GM12874 (cell line): ENCODE data around the gene ALKBH7.

Experiments used
- TF ChIP-seq, protein P1 (sequence below): IDR thresholded peaks from 2 replicates; pipeline ENCODE4 v1.5.1; 2011; ENCODE audit warnings: low read depth, mild to moderate bottlenecking, control low read depth, low read length, moderate library complexity; ENCODE audit not compliant: insufficient read depth

Gene ALKBH7

GRCh38 chr19:6402058-6402457, 29.5 kb downstream of the ALKBH7 start:
- TF ChIP-seq, protein P1, sequence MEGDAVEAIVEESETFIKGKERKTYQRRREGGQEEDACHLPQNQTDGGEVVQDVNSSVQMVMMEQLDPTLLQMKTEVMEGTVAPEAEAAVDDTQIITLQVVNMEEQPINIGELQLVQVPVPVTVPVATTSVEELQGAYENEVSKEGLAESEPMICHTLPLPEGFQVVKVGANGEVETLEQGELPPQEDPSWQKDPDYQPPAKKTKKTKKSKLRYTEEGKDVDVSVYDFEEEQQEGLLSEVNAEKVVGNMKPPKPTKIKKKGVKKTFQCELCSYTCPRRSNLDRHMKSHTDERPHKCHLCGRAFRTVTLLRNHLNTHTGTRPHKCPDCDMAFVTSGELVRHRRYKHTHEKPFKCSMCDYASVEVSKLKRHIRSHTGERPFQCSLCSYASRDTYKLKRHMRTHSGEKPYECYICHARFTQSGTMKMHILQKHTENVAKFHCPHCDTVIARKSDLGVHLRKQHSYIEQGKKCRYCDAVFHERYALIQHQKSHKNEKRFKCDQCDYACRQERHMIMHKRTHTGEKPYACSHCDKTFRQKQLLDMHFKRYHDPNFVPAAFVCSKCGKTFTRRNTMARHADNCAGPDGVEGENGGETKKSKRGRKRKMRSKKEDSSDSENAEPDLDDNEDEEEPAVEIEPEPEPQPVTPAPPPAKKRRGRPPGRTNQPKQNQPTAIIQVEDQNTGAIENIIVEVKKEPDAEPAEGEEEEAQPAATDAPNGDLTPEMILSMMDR, result no peak

GRCh38 chr19:6402837-6403608, 30.4 kb downstream of the ALKBH7 start:
- TF ChIP-seq, protein P1, result no peak

GRCh38 chr19:6406401-6406800, 33.8 kb downstream of the ALKBH7 start:
- TF ChIP-seq, protein P1, result no peak

DNA sequence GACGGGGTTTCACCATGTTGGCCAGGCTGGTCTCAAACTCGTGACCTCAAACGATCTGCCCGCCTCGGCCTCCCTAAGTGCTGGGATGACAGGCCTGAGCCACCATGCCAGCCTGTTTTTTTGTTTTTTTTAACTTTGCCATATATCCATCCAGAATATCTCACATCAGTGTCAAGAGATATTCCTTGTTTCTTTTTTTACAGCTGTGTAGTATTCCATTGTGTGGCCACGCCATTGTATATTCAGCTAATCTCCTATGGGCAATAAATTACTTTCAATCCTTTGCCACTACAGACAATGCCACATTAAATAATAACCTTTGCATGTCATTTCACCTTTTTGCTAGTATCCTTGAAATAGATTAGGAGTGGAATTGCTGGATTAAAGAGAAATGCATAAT, 36.8 kb downstream of the ALKBH7 start:
- TF ChIP-seq, protein P1, result no peak

DNA sequence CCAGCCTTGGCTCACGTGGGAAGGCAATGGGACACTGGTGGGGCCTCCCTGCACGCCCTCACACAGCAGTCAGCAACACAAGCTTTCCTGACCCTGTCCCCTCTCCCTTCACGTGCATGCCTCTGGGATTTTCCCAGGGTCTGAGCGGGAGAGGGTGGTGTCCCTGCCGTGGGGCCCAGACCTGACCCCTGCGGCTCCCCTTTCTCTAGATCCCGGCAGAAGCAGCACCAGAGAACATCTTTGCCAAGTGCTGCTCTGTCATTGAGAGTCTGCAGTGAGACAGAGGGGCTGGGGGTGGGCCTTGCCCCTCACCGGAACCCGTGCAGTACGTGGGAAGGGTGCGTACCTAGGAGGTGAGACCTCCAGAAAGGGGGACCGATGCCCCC, 39.5 kb downstream of the ALKBH7 start:
- TF ChIP-seq, protein P1, result no peak

DNA sequence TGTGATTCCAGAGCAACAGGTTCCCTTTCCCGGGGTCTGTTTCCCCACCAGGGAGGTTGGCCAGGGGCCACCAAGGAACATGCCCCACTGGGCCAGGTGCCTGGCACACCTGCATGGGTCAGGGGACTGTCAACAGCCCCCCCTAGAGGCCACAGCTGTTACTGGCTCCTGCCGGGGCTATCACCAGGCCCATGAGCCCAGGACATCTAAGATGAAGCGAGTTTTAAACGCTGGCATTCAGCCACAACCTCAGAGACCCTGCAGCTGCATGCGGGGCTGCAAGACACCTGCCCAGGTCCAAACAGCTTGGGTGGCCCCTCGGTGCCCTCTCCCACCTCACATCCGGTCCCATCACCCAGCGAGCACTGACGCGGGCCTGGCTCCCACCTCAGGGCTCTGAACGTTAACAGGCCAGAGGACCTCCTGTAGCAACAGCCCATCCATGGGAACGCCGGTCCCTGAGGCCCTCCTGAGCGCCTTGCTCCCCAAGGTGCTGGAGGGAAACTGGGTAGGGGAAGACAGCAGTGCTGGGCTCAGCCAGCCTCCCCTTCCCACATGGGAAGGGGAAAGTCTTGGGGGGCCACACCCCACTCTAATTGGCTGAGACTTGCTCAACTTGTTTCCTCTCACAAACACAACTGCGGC, 40.0 kb downstream of the ALKBH7 start:
- TF ChIP-seq, protein P1, result peak; percentile 76

DNA sequence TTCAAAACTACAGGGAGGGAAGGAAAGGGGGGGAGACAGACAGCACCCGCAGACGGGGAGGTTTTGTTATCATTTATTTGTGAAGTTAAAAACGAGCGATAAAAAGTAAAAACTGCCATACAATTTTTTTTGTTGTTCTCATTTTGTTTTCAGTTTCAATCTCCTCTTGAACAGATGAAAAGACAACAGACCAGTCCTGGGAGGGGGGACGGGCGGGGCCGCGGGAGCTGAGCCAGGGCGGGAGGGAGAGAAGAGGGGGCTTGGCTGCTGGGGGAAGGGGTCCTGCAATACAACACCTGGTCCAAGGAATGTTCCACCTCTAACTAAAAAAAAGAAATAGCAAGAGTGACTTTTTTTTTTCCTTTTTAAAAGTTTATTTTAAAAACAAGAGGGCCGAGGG, 40.7 kb downstream of the ALKBH7 start:
- TF ChIP-seq, protein P1, result no peak
